HTERT RPE-1 (cell line): ENCODE results near the gene STX1B.
"Not testable (repeated sequence)": the region's sequence is repeated elsewhere in the genome, so short reads cannot be mapped to it uniquely, and the experiment has no call there.

ENCODE experiments used
- in situ Hi-C: fragments of 300-500 bp; cut with MboI; formaldehyde crosslinking; loops from 4 replicates; pipeline ENCODE4 v1.14.3; 2020; ENCODE audit warnings: low sequenced_read_pairs

Gene STX1B

GRCh38 chr16:31010585-31011325 is at the start of gene STX1B:
STX1B (minus strand) TSS chr16:31010638; CDS start chr16:31010396, 242 bp downstream.
- in situ Hi-C loops: no loop called here

DNA sequence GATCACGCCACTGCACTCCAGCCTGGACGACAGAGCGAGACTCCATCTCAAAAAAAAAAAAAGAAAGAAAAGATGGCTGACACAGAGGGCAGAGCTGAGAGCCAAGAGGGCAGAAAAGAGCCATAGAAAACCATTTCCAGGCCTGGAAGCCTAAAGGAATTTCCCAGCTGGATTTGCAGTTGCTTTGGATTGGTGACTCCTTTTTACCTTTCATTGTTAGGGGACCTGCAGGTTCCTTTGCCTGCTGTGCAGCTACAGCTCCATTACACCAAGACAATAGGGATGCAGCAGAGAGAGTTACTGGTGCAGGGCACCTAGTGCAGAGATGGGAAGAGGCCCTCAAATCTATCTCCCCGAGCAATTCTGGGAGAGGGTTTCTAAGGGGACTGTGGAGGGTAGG is 45.2 kb upstream of the STX1B start:
- in situ Hi-C loops: no loop called here

- in situ Hi-C loops: no loop called here
Observed at GRCh38 chr16:31052114-31052513, 41.7 kb upstream of the STX1B start.

DNA sequence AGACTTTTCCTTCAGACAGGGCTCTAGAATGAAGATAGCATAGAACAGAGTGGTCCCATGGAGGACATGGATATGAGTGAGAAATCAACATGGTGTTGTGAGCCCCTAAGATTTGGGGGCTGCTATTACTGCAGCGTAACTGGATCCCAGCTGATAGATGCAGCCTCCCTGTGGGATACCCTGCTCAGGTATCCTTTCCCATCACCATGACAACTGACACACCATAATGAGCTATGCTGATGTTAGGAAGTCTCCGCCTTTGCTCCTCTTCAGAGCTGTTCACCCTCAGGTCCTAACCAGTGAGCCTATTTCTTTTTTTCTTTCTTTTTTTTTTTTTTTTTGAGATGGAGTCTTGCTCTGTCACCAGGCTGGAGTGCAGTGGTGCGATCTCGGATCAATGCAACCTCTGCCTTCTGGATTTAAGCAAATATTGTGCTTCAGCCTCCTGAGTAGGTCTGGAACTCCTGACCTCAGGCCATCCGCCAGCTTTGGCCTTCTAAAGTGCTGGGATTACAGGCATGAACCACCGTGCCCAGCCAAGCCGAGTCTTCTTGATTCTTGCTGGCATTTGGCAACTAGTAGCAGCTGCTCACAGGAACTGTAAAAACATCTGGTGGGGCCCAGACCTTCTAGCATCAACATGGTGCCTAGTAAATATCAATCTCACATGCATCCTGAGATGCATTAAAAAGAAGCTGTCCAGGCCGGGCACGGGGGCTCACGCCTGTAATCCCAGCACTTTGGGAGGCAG is 40.0 kb upstream of the STX1B start:
- in situ Hi-C loops: no loop called here

DNA sequence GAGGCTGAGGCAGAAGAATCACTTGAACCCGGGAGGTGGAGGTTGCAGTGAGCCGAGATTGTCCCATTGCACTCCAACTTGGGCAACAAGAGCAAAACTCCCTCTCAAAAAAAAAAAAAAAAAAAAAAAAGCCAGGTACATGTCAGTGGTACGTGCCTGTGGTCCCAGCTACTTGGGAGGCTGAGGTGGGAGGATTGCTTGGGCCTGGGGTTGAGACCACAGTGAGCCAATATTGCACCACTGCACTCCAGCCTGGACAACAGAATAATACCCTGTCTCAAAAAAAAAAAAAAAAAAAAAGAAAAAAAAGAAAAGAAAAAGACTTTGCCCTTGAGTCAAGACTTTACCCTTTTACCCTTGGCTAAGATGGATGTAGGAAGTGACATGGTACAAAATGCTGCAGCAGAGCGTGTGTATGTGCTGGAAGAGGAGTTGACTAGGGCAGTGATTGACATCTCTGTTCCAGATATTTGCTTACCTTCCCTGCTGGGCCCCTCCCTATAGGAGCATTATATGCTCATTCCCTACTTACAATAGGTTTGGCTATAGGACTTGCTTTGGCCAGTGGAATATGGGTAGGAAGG is 33.6 kb upstream of the STX1B start:
- in situ Hi-C loops: no loop called here

GRCh38 chr16:31043352-31043751 is 32.9 kb upstream of the STX1B start:
- in situ Hi-C loops: no loop called here

DNA sequence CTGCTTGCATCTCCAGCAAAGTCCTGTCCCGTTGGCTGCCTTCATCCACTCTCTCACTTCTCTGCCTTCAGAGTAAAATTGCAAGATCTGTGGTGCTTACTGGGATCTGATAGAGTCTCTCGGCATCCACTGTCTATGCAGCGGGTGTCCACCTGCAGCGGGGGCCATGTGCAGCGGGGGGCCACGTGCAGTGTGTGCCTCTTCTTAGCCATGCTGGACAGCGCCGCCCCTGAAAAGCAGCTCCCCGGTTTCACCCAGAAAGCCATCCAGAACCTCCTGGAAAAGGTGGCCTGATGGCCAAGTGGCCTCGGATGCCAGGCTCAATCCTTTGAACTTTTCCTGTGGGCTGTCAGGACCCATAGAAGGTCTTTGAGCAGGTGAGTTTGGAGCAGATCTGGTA is 32.4 kb upstream of the STX1B start:
- in situ Hi-C loops: no loop called here

GRCh38 chr16:31038993-31039392 is 28.6 kb upstream of the STX1B start:
- in situ Hi-C loops: no loop called here

- in situ Hi-C loops: no loop called here
Observed at GRCh38 chr16:31036691-31037090, 26.3 kb upstream of the STX1B start.

GRCh38 chr16:31033709-31034492 is 23.5 kb upstream of the STX1B start:
- in situ Hi-C loops: no loop called here

GRCh38 chr16:31032736-31033708 is 22.6 kb upstream of the STX1B start, which contains the start of gene STX4:
STX4 (plus strand) TSS chr16:31033558; CDS start chr16:31033806, 248 bp downstream.
- in situ Hi-C loops: no loop called here

GRCh38 chr16:31031276-31031675 is 20.8 kb upstream of the STX1B start:
- in situ Hi-C loops: no loop called here

DNA sequence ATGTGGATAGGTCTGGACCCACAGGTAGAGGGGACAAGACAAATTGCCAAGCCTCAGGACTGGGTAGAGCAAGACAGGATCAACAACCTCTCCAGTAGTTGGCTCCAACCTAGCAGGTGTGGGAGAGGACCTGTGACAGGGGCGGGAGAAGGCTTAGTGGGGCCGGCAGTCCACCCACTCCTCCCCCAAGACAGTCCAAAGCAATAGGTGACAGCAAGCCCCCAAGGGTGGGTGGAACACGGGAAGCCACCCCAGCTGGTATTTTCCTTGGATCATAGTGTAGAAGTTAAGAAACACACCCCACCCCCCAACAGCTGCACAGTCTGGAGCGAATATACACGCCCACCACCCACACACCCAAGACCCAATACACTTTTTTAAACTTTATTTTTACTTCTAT is 18.8 kb upstream of the STX1B start:
- in situ Hi-C loops: no loop called here

DNA sequence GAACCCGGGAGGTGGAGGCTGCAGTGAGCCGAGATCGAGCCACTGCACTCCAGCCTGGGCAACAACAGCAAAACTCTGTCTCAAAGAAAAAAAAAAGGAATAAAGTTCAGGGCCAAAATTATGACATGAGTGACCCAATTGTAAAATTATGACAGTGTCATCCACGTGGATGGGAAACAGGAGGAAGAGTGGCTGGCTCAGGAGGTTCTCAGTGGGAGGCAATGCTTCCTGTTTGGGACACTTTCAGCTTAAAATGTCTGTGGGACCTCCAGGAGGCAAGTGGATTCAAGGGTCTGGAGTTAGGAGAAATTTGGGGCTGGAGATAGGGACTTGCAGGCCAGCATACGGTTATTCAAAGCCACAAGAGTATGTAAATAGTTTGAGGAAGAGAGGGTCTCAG is 14.9 kb upstream of the STX1B start:
- in situ Hi-C loops: no loop called here

GRCh38 chr16:31023627-31024226 is 13.3 kb upstream of the STX1B start:
- in situ Hi-C loops: no loop called here

DNA sequence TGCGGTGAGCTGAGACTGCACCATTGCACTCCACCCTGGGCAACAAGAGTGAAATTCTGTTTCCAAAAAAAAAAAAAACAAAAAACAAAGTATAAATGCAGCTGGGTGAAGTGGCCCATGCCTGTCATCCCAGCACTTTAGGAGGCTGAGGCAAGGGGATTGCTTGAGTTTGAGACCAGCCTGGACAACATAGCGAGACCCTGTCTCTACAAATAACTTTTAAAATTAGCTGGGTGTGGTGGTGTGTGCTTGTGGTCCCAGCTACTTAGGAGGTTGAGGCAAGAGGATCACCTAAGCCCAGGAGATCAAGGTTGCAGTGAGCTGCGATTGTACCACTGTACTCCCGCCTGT is 12.8 kb upstream of the STX1B start:
- in situ Hi-C loops: no loop called here

GRCh38 chr16:31022544-31023251 is 12.3 kb upstream of the STX1B start:
- in situ Hi-C loops: no loop called here

DNA sequence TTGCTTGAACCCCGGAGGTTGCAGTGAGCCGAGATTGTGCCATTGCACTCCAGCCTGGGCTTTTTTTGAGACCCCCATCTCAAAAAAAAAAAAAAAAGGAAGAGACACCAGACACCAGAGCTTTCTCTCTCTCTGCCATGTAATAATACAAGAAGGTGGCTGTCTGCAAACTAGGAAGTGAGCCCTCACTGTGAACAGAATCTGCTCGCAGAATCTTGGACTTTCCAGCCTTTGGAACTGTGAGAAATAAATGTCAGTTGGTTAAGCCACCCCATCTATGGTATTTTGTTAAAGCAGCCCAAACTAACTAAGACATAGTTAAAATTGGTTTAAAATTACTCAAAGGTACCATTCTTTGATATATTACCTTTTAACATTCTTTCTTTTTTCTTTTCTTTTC is 10.1 kb upstream of the STX1B start:
- in situ Hi-C loops: no loop called here

DNA sequence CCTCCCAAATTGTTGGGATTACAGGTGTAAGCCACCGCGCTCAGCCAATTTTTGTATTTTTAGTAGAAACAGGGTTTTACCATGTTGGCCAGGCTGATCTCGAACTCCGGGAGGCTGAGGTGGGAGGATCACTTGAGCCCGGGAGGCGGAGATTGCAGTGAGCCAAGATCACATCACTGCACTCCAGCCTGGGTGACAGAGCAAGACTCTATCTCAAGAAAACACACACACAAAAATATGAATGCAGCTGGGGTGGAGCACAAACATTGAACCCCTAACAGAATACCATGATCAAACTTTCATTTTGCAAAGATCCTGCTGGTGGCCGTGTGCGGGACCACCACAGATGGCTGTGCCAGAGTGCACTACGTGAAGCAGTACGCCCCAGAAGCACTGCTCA is 7.3 kb upstream of the STX1B start:
- in situ Hi-C loops: not testable (repeated sequence)
